SJCRH30 (cell line): ENCODE data around the gene ASTN2. TPM values are rescaled to one million over a fixed set of nuclear protein-coding genes. Genes with fewer than 3 reads are reported as not detected.

Source experiments
- DNase-seq, 2 experiments: peaks; one replicate each; pipeline ENCODE4 v3.0.0-alpha.2; 2015 to 2020
- H3K27ac ChIP-seq: fragments of 250-450 bp; sonication (Bioruptor Pico); 2 replicates; pipeline ENCODE4 v1.5.1; 2020; ENCODE audit warnings: mild to moderate bottlenecking, moderate library complexity
- H3K27me3 ChIP-seq: fragments of 250-450 bp; sonication (Bioruptor Pico); 2 replicates; pipeline ENCODE4 v1.5.1; 2020; ENCODE audit warnings: mild to moderate bottlenecking, moderate library complexity
- H3K36me3 ChIP-seq: fragments of 250-450 bp; sonication (Bioruptor Pico); 2 replicates; pipeline ENCODE4 v1.5.1; 2020; ENCODE audit warnings: mild to moderate bottlenecking, moderate library complexity
- H3K4me1 ChIP-seq: fragments of 250-450 bp; sonication (Bioruptor Pico); 2 replicates; pipeline ENCODE4 v1.5.1; 2020; ENCODE audit warnings: mild to moderate bottlenecking, moderate library complexity
- H3K4me3 ChIP-seq: fragments of 250-450 bp; sonication (Bioruptor Pico); 2 replicates; pipeline ENCODE4 v1.5.1; 2020; ENCODE audit warnings: mild to moderate bottlenecking, moderate library complexity
- H3K9me3 ChIP-seq: fragments of 250-450 bp; sonication (Bioruptor Pico); replicated peaks from 2 replicates; pipeline ENCODE4 v1.5.1; 2020; ENCODE audit warnings: mild to moderate bottlenecking, moderate library complexity
- total RNA-seq: library from RNA; depleted of rRNA; stranded (reverse); fragments of >200 nt; shearing (Covaris generic); gene quantifications from 2 replicates; pipeline ENCODE4 v1.2.3, GENCODE V29; 2014

The ASTN2 gene
- total RNA-seq, 1 experiment from 2014 or later, result 19.8 TPM

GRCh38 chr9:117282541-117282940 is 132.3 kb downstream of the ASTN2 start:
- H3K36me3 ChIP-seq, result no peaks in the 10 kb centered on the region
- no peak overlapping the region for H3K27ac ChIP-seq
- no peaks in the 10 kb centered on the region for H3K27me3 ChIP-seq
- no peaks in the 10 kb centered on the region for H3K9me3 ChIP-seq
- no peak overlapping the region for H3K4me3 ChIP-seq
- peaks cover 11% of the 10 kb centered on the region; the same call in 1 of the 2 replicates for H3K4me1 ChIP-seq
- no peak for DNase-seq

- no peaks in the 10 kb centered on the region for H3K9me3 ChIP-seq
- no peak overlapping the region for H3K27ac ChIP-seq
- no peaks in the 10 kb centered on the region for H3K36me3 ChIP-seq
- H3K27me3 ChIP-seq, result no peaks in the 10 kb centered on the region
- no peak overlapping the region for H3K4me3 ChIP-seq
- H3K4me1 ChIP-seq, result peaks cover 11% of the 10 kb centered on the region; the same call in 1 of the 2 replicates
- no peak for DNase-seq
Measured at GRCh38 chr9:117278471-117279035, 136.3 kb downstream of the ASTN2 start.

GRCh38 chr9:117278020-117278419 is 136.8 kb downstream of the ASTN2 start:
- no peak overlapping the region for H3K27ac ChIP-seq
- no peaks in the 10 kb centered on the region for H3K9me3 ChIP-seq
- no peak overlapping the region for H3K4me3 ChIP-seq
- peaks cover 11% of the 10 kb centered on the region; the same call in 1 of the 2 replicates for H3K4me1 ChIP-seq
- no peaks in the 10 kb centered on the region for H3K36me3 ChIP-seq
- no peaks in the 10 kb centered on the region for H3K27me3 ChIP-seq
- DNase-seq, result no peak

GRCh38 chr9:117276444-117276843 is 138.4 kb downstream of the ASTN2 start:
- DNase-seq, result no peak
- Histone ChIP-seq H3K4me3 (no peak overlapping the region), H3K9me3 (no peaks in the 10 kb centered on the region), H3K4me1 (peaks cover 11% of the 10 kb centered on the region; the same call in 1 of the 2 replicates), H3K27me3 (no peaks in the 10 kb centered on the region), H3K27ac (no peak overlapping the region), H3K36me3 (no peaks in the 10 kb centered on the region)

GRCh38 chr9:117273612-117274011 is 141.2 kb downstream of the ASTN2 start:
- no peak overlapping the region for H3K27ac ChIP-seq
- H3K27me3 ChIP-seq, result no peaks in the 10 kb centered on the region
- no peak for DNase-seq

GRCh38 chr9:117268847-117269446 is 145.9 kb downstream of the ASTN2 start:
- H3K9me3 ChIP-seq, result no peaks in the 10 kb centered on the region
- no peaks in the 10 kb centered on the region; the same call in 1 of the 2 replicates for H3K36me3 ChIP-seq
- H3K4me1 ChIP-seq, result no peaks in the 10 kb centered on the region
- no peak for DNase-seq
- H3K27me3 ChIP-seq, result no peaks in the 10 kb centered on the region
- H3K27ac ChIP-seq, result no peak overlapping the region
- H3K4me3 ChIP-seq, result no peak overlapping the region

More at GRCh38 chr9:117273612-117274011, 141.2 kb downstream of the ASTN2 start:
- Histone ChIP-seq H3K36me3 (no peaks in the 10 kb centered on the region; the same call in 1 of the 2 replicates), H3K4me3 (no peak overlapping the region), H3K9me3 (no peaks in the 10 kb centered on the region), H3K4me1 (no peaks in the 10 kb centered on the region)

GRCh38 chr9:117266855-117267497 is 147.9 kb downstream of the ASTN2 start:
- Histone ChIP-seq H3K9me3 (no peaks in the 10 kb centered on the region), H3K4me3 (no peak overlapping the region), H3K27ac (no peak overlapping the region), H3K36me3 (peaks cover 2% of the 10 kb centered on the region; the same call in 1 of the 2 replicates), H3K4me1 (no peaks in the 10 kb centered on the region), H3K27me3 (no peaks in the 10 kb centered on the region)
- no peak for DNase-seq

GRCh38 chr9:117265253-117265652 is 149.6 kb downstream of the ASTN2 start:
- H3K9me3 ChIP-seq, result no peaks in the 10 kb centered on the region
- no peak for DNase-seq
- no peaks in the 10 kb centered on the region for H3K4me1 ChIP-seq
- H3K27ac ChIP-seq, result no peak overlapping the region
- H3K36me3 ChIP-seq, result 0 out of 2 replicates have a peak, but pooled peaks cover 2% of the 10 kb centered on the region
- H3K27me3 ChIP-seq, result no peaks in the 10 kb centered on the region
- H3K4me3 ChIP-seq, result no peak overlapping the region

GRCh38 chr9:117258184-117258866 is 156.5 kb downstream of the ASTN2 start:
- Histone ChIP-seq H3K27me3 (no peaks in the 10 kb centered on the region), H3K36me3 (0 out of 2 replicates have a peak, but pooled peaks cover 2% of the 10 kb centered on the region), H3K27ac (no peak overlapping the region), H3K4me3 (no peak overlapping the region), H3K9me3 (no peaks in the 10 kb centered on the region), H3K4me1 (peaks cover 6% of the 10 kb centered on the region; the same call in 1 of the 2 replicates)
- DNase-seq, result peak in 1 of 2 experiments; percentile 12

- Histone ChIP-seq H3K27me3 (no peaks in the 10 kb centered on the region), H3K4me3 (no peak overlapping the region), H3K4me1 (peaks cover 1% of the 10 kb centered on the region; the same call in 1 of the 2 replicates), H3K27ac (no peak overlapping the region), H3K36me3 (no peaks in the 10 kb centered on the region), H3K9me3 (no peaks in the 10 kb centered on the region)
- no peak for DNase-seq
Measured at GRCh38 chr9:117253261-117253660, 161.6 kb downstream of the ASTN2 start.

GRCh38 chr9:117250610-117251215 is 164.1 kb downstream of the ASTN2 start:
- no peaks in the 10 kb centered on the region for H3K4me1 ChIP-seq
- H3K4me3 ChIP-seq, result no peak overlapping the region
- H3K36me3 ChIP-seq, result no peaks in the 10 kb centered on the region
- H3K9me3 ChIP-seq, result no peaks in the 10 kb centered on the region
- DNase-seq, result no peak
- no peak overlapping the region for H3K27ac ChIP-seq
- H3K27me3 ChIP-seq, result no peaks in the 10 kb centered on the region

GRCh38 chr9:117249799-117250198 is 165.1 kb downstream of the ASTN2 start:
- Histone ChIP-seq H3K4me1 (no peaks in the 10 kb centered on the region), H3K27ac (no peak overlapping the region), H3K27me3 (no peaks in the 10 kb centered on the region), H3K4me3 (no peak overlapping the region), H3K36me3 (no peaks in the 10 kb centered on the region), H3K9me3 (no peaks in the 10 kb centered on the region)
- no peak for DNase-seq

- no peak overlapping the region for H3K27ac ChIP-seq
- peak; percentile 15 to 55 for DNase-seq
- H3K27me3 ChIP-seq, result no peaks in the 10 kb centered on the region
- no peaks in the 10 kb centered on the region for H3K4me1 ChIP-seq
- H3K4me3 ChIP-seq, result no peak overlapping the region
- no peaks in the 10 kb centered on the region for H3K36me3 ChIP-seq
- H3K9me3 ChIP-seq, result no peaks in the 10 kb centered on the region
Measured at GRCh38 chr9:117247266-117247665, 167.6 kb downstream of the ASTN2 start.

- H3K27me3 ChIP-seq, result no peaks in the 10 kb centered on the region
- H3K9me3 ChIP-seq, result no peaks in the 10 kb centered on the region
- peaks cover 4% of the 10 kb centered on the region; the same call in 1 of the 2 replicates for H3K4me1 ChIP-seq
- DNase-seq, result peak in 1 of 2 experiments; percentile 25
- no peak overlapping the region for H3K4me3 ChIP-seq
- H3K36me3 ChIP-seq, result no peaks in the 10 kb centered on the region
- no peak overlapping the region for H3K27ac ChIP-seq
Measured at GRCh38 chr9:117245175-117245829, 169.6 kb downstream of the ASTN2 start.
